ENCODE measurements around the gene HORMAD2.
"Not testable (repeated sequence)": the region's sequence is repeated elsewhere in the genome, so short reads cannot be mapped to it uniquely, and the experiment has no call there.

The HORMAD2 gene

GRCh38 chr22:30214703-30215407 lies 134.6 kb downstream of the HORMAD2 start:
- no peak for DNase-seq

- DNase-seq = not testable (repeated sequence)
Observed at GRCh38 chr22:30216272-30216671, 136.0 kb downstream of the HORMAD2 start.

DNA sequence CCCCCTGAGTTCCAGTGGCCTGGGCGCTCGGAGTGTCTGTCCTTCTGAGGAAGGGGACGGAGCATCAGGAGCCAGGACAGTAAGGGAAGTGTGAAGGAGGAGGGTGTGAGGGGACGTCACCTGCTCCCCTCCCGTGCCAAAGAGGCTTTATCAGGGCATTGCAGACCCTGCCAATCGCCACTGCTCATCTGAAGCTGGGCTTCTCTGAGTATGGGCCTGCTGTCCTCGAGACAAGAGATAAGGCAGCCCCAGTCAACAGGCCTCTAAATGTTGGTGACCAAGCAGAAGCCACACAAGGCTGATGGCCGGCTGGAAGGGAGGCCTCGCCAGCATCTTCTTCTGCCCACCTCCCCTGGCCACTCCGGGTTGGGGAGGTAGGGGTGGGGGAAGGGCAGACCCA lies 136.4 kb downstream of the HORMAD2 start:
- DNase-seq = no peak

DNA sequence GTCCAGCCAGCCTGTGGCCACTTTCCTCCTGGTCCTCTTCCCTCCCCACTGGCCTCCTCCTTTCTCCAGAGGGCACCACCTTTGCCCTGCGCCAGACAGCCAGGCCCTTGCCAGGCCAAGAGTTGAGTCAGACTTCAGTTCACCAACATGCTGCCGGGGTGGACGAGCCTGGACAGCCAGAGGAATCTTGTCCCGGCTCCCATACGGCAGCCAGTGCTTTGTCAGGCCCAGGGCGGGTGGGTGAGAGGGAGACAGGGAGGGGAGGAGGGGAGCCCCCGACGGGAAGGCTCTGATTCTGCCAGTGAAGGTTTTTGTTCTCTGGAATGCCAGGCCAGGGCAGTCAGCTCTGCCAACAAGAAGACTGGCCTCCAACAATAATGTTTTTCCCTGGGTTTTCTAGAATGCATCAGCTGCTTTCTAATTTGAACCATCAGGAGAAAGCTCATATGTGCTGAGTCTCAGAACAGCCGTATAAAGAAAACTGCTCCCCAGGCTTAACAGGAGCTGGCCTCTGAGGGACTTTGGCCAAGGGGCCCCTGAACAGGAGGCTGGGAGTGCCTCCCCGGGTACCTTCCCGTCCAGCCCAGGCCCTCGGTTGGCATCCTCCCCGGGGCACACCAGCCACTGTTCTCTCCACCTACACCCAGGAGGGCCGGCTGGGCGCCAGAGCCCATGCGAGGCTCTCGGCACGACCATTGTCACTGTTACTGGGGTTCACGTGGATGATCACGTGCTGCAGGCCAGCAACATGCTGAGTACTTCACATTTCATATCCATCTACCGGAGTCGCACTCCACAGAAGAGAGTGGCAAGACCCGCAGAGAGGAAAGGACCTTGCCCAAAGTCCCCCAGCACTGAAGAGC lies 137.7 kb downstream of the HORMAD2 start:
- DNase-seq = no peak

DNA sequence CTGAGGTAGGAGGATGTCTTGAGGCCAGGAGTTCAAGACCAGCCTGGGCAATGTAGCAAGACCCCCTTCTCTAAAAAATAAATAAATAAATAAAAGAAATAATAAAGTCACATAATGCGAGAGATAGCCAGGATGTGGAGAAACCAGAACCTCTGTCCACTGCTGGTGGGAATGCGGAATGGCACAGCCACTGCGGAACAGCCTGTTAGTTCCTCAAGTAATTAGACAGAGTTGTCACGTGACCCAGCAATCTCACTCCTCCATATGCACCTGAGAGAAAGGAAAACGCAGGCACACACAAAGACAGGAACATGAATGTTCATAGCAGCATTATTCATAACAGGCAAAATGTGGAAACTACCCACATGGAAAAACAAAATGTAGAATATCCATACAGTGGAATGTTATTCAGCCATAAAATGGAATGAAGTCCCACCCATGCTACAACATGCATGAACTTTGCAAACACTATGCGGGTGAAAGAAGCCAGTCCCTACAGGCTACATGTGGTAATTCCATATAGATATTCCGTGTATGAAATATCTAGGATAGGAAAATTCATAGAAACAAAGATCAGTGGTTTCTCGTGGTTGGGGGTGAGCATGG lies 138.9 kb downstream of the HORMAD2 start:
- DNase-seq = no peak

- DNase-seq = no peak
Observed at GRCh38 chr22:30219668-30220278, 139.5 kb downstream of the HORMAD2 start.

DNA sequence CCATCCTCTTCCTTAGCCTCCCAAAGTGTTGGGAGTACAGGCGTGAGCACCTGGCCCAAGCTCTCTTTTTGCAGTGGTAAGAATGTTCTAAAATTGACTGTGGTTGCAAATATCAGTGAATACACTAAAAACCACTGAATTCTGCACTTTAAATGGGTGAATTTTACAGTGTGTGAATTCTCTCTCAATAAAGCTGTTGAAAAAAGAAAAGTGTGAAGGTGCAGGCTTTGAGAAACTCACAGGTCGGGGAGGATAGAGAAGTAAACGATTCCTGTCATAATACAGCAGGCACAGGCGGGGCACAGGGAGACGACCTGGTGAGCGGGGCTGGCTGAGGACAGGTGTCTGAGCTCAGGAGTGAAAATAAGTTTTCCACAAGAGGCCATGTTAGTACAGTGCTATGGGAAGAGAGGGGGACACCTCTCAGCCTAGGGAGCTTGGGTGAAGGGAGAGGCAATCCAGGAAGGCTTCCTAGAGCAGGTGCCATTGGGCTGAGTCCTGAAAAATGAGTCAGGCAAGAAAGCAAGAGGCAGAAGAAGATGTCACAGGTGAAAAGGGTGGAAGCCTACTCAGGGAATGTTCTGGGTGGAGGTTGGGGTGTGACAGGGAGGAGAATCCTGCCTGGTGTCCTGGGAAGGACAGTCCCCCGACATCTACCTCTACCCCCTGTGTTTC lies 140.2 kb downstream of the HORMAD2 start:
- no peak for DNase-seq

DNA sequence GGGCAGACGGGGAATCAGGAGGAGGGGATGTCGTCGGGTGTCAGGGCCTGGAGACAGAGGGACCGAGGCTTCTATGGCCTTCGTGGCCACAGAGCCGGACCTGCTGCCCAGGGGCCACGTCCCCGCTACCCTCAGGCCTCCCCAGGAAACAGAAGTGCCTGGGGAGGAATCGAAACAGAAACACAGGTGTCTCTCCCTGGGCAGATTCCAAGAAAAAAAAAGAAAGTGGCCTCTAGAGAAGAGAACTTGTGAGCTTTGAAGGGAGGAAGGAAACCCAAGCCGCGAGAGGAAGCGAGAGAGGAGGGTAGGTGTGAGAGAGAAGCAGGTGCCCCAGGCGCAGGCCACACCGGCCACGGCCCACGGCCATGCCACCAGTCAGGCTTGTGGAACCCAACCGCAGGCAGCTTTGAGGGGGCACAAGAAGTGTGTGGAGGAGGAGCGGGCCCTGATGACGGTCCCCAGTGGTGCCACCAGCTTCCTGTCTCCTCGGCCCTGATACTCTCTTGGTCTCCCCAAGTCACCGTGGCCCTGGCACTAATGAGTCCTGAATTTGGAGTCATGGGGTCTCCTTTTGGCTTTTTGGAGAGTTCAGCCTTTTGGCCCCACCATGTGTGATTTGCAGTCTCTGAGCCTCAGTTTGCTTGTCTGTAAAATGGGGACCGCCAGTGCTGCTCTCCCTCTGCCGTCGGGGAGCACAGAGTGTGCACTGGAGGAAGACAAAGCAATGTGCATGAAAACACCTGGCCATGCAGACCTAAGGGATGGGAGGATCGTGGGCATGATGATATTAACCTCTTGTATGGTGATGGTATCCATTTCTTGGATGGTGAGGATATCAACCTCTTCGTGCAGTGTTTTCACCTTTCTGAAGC lies 141.1 kb downstream of the HORMAD2 start:
- DNase-seq = peak in 2 of 4 experiments; percentile 26 to 43

DNA sequence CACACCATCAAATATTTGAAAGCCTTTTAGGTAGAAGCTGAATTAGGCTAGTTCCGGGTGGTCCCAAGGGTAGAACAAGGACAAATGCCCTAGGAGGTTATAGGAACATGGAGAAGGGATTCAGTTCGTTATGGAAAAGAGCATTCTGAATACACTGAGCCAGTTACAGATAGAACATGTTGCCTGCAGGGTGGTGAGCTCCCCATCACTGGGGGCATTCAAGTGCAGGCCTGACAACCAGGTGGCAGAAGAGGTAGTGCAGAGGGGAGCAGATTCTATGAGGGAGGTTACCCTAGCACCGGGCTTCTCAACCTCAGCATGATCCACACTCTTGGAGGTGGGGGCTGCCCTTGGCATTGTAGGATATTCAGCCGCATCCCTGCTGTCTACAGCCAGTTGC lies 142.1 kb downstream of the HORMAD2 start:
- DNase-seq = no peak

GRCh38 chr22:30223303-30223702 lies 143.0 kb downstream of the HORMAD2 start:
- DNase-seq = no peak

GRCh38 chr22:30224161-30224857 lies 144.0 kb downstream of the HORMAD2 start:
- no peak for DNase-seq

GRCh38 chr22:30225220-30225927 lies 145.1 kb downstream of the HORMAD2 start:
- no peak for DNase-seq

DNA sequence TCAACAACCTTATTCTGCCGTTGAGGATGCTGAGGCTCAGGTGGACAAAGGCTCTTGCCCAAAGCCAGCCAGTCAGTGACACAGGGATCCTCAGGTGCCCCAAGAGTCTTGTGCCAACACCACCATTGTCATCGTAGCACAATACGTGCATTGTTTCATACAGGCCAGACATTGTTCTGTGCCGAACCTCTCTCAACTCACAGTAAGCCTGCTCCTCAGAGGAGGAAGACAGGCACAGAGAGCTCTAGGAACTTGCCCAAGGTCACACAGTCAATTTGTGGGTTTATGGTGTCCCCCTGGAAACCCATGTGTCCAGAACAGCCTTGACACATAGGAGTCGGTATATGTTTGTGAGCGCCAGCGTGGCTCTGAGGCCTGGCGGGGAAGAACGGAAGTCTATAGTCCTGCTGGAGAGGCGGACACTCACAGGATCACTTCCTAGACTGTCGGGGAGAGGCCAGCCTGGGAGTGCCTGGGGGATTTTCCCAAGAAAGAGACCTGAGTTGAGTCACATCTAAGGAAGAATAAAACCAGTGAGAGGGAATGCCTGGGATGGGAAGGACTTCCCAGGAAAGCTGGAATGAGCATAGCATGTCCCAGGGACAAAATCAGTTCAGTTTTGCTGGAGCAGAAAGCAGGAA lies 146.0 kb downstream of the HORMAD2 start:
- DNase-seq = no peak

Data from activated CD4-positive, CD25-positive, alpha-beta regulatory T cell (primary cell).